Retinal pigment epithelial cell (primary cell): Measurements from ENCODE around the gene FAM193B.

ENCODE experiments used
- DNase-seq: peaks from one replicate; pipeline ENCODE4 v3.0.0-alpha.2; 2010; ENCODE audit warnings: low read depth
- H3K4me3 ChIP-seq: 2 replicates; pipeline ENCODE4 v1.5.1; 2011; ENCODE audit warnings: mild to moderate bottlenecking, low read length, control low read depth, moderate library complexity
- TF ChIP-seq, protein P1 (sequence below): conservative IDR thresholded peaks from 2 replicates; pipeline ENCODE4 v1.5.1; 2011; ENCODE audit warnings: low read depth, low read length, control low read depth, inconsistent platforms

Gene FAM193B

DNA sequence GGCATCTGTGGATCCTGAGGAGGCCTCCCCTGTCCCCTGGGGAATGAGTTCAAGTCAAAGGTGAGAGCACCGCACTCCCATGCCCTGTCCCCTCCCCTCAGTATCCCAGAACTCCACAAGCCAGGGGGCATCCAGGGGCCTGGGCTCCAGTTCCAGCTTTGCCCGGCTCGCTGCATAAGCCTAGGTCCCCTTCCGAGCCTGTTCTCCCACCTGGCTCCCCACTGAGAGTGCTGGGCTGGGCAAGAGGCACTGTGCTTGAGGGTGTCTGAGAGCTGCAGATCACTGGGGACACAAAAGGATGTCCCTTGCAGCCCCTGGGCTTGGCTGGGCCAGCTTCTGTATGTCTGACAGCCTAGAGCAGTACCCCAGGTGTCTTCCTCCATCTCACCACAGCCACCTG, 49.3 kb downstream of the FAM193B start:
- no peak overlapping the region for H3K4me3 ChIP-seq
- DNase-seq = no peak
- TF ChIP-seq, protein P1, sequence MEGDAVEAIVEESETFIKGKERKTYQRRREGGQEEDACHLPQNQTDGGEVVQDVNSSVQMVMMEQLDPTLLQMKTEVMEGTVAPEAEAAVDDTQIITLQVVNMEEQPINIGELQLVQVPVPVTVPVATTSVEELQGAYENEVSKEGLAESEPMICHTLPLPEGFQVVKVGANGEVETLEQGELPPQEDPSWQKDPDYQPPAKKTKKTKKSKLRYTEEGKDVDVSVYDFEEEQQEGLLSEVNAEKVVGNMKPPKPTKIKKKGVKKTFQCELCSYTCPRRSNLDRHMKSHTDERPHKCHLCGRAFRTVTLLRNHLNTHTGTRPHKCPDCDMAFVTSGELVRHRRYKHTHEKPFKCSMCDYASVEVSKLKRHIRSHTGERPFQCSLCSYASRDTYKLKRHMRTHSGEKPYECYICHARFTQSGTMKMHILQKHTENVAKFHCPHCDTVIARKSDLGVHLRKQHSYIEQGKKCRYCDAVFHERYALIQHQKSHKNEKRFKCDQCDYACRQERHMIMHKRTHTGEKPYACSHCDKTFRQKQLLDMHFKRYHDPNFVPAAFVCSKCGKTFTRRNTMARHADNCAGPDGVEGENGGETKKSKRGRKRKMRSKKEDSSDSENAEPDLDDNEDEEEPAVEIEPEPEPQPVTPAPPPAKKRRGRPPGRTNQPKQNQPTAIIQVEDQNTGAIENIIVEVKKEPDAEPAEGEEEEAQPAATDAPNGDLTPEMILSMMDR = no peak

DNA sequence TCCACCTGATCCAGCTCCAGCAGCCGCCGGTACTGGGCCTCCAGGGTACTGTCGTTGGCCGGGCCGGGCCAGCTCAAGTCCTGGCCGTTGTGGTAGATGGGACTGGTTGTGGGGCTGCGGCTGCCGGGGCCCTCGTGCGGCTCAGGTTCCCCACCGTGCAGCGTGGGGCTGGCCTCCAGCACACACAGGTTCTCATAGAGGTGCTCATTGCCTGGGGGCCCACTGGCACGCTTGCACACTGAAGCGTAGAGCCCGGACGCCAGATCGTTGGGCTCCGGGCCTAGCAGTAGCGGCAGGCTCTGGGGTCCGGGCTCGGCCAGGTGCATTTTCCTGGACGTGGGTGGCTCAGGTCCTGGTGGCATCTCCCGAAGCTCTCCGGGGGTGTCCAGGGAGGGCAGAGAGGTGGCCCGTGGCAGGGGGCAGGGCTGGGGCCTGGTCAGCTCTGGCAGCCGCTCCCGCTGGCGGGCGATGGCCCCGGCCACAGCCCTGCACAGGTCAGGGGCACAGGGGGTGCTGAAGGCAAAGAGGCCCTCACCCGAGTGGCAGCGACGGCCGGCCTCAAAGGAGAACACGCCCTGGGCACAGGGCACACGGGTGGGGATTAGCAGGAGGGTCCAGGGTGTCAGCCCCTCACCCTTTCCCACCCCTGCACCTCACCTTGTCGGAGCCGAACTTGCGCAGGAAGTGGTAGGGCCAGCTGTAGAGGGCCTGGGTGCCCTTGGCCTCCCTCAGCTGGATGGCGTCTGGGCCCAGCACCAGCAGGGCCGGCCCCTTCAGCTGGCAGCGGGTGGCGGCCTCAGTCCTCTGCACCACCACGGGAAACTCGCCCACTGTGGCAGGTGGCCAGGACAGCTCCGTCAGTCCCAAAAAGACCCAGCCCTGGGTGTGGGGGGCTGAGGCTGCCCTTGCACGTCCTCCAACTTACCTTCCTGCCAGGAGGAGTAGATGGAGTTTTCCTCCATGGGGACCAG, 50.0 kb downstream of the FAM193B start:
- H3K4me3 ChIP-seq = no peak overlapping the region
- no peak for DNase-seq
- TF ChIP-seq, protein P1 = no peak

DNA sequence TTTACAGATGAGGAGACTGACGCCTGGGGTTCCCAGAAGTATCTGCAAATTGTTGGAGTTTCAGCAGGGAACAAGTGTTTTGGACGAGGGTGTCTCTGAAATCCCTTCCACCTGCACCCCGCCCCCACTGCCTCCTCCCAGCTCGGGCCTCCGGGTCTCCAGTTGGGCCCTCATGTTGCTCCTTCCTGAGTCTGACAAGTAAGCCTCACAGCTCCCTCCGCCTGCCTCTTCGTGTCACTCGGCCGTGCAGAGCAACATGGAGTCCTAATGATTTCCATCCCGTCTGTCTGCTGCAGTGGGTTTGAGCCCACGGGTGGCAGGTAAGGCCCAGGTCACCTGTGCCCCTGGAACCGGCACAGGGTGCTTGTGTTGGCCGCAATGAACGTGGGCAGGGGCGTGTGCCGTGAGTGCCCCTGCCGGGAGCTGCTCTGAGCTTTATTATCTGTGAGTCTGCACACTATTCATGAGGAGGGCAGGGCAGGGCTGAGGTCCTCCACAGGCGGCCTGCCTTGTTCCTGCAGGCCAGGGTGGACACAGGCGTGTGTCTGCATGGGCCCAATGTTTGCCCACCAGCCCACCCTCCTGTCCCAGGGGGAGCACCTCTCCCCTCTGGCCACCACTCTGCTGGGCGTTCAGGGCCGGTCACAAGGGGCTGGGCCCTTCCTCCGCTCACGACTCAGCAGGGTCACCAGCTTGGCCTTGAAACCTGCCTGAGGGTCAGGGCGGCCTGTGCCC, 50.8 kb downstream of the FAM193B start:
- TF ChIP-seq, protein P1 = no peak
- no peak for DNase-seq
- no peak overlapping the region for H3K4me3 ChIP-seq

DNA sequence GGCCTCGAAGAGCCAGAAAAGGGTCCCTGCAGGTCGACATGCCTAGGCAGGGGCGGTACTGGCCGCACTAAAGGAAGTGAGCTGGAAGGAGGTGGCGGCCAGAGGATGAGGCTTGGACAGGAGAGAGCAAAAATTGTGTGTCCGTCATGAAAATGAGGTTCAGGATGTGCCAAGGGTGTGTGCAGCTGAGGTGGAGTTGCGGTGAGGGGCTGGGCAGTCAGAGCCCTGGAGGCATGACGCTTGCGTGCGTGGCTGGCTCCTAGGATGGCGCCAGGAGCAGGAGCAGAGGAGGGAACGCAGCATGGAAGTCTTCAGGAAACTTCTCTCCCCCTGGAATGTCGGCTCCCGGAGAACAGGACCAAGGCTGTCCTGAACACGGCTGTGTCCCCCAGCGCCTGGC, 51.5 kb downstream of the FAM193B start:
- TF ChIP-seq, protein P1 = no peak
- DNase-seq = no peak
- H3K4me3 ChIP-seq = no peak overlapping the region

DNA sequence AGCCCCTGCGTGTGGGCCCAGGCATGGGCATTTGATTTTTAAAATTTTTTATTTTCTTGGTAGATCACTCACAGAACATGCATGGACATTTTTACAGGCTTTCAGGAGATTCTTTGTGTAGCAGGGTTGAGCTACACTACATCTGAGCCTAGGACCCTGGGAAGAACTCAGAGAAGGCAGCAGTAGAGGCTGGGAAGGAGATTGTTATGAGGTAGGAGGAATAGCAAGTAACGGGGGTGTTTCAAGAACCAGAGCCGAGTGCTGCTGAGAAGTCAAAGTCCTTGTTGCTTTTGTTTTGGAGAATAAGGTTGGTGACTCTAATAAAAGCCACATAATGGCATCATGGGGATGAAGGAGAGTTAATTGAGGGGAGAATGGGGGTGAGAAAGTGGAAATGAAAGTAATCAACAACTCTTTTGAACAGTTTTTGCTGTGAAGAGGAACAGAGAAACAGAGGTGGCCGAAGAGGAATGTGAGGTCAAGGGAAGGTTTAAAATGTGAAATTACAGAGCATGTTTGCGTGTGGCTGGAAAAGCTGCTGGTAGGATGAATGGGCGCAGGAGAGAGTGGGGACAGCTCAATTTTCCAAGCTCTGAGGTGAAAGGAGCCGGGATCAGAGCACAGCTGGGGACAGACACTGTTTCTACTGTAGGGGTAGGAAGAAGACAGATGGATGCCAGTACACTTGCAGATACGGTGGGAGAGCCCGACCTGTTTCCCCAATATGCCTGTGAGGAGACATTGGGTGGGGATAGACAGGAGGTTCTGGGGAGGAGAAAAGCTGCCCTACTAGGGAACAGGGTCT, 52.3 kb downstream of the FAM193B start:
- TF ChIP-seq, protein P1 = no peak
- DNase-seq = no peak
- H3K4me3 ChIP-seq = no peak overlapping the region

DNA sequence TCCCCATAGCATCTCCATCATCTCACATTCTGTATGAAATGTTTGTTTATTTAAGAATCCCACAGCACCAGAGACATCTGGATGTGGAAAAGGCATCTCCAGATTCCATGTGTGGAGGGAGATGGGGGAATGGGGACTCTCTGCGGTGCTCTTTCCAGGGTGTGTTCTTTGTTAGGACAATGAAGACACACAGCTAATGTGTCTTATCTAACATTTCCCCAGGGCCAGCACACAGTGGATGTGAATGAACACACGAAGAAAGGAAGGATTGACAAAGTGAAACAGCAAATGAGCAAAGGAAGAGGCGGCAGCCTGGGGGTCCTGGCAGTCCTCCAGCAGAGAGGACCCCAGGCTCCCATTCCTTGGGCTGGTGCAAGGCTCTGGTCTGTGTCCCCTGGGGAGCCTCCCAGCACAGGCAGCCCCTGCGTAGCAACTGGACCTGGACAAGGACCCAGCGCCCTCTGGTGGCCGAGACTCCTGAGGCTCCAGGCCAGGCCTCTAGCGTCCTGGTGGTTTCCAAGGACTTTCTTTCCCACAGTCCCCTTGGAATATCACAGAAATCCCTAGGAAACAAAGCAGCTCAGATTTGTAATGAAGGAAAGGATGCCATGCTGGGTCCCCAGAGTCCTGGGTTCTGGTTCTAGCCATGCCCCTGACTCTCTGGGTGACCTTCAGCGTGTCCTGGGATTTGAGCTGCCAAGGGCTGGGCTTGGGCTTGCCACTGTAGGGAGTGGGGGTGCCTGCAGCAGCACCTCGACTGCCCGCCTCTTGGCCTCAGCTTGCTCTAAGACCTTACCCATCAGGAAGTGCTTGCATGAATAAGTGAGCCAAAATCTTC, 53.5 kb downstream of the FAM193B start:
- TF ChIP-seq, protein P1 = peak; percentile 99
- peak; percentile 40 for DNase-seq
- no peak overlapping the region for H3K4me3 ChIP-seq
